Suprapubic skin (tissue), 4 donors: ENCODE measurements around the gene C5orf22.

Experiments
- POLR2A ChIP-seq, 2 donors: fragments of 450-650 bp; IDR thresholded peaks; one replicate each; pipeline ENCODE4 v1.6.1; 2017; ENCODE audit warnings: antibody characterized with exemption in 2 of 2, mild to moderate bottlenecking in 2 of 2, moderate library complexity in 2 of 2
- POLR2AphosphoS5 ChIP-seq, 3 donors: sonication (generic); formaldehyde crosslinking; IDR thresholded peaks; one replicate each; pipeline ENCODE4 v1.6.1; 2017; ENCODE audit warnings: antibody characterized with exemption in 3 of 3

DNA sequence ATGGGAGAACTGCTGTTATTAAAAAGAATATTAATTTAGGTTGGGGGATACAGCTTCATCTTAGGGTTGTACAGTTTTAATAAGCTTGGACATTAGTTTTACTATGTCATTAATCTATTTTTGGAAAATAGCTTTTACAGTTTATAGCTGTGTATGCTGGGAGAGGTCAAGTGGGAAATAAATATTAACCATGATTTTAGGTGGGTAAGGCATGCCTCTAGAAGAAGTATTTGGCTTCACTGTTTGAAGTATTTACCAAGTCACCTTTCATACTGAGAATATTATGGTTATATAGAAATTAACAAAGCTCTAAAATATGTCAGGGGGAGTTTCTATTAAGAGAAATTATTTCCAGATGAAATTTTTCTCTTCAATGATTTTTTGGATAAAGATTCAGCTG lies 5.2 kb downstream of the C5orf22 start:
- TF ChIP-seq POLR2A (IDR thresholded peaks at IDR 0.05) (no peak), POLR2AphosphoS5 (IDR thresholded peaks at IDR 0.05) (no peak)
